ENCODE data around the gene LETM1.

DNA sequence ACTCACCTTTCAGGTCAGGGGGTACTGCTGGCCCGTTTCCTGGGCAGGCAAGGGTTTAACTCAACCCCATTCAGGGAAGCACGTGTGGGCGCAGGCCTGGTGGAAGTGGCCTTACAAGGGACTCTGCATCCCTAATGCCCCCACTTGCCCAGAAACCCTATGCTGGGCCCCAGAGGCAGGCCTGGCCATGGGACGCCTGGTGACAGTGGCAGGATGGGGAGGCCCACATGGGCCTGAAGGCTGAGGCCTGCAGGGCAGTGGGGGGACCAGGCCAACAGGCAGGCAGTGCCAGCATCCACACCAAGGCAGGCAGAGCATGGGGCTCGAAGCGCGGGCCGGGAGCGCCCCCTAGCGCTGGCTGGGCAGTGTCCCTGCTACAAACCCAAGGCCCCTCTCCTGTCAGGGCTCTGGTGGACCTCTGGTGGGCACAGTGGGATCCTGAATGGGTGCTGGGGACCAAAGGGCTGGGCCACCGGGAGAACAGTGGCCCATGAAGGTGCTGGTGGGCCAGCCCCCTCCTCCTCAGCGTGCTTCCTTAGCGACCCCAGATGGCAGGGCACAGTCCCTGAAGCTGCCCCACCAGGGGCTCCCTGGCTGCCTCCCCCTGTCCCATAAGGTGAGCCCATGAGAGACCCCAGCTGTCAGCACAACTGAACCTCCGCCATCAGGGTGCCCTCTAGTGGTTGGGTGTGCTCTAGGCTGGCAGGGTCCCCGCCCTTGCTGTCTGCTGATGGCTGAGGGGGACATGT, 46.0 kb downstream of the LETM1 start:
- TF ChIP-seq, protein P1, sequence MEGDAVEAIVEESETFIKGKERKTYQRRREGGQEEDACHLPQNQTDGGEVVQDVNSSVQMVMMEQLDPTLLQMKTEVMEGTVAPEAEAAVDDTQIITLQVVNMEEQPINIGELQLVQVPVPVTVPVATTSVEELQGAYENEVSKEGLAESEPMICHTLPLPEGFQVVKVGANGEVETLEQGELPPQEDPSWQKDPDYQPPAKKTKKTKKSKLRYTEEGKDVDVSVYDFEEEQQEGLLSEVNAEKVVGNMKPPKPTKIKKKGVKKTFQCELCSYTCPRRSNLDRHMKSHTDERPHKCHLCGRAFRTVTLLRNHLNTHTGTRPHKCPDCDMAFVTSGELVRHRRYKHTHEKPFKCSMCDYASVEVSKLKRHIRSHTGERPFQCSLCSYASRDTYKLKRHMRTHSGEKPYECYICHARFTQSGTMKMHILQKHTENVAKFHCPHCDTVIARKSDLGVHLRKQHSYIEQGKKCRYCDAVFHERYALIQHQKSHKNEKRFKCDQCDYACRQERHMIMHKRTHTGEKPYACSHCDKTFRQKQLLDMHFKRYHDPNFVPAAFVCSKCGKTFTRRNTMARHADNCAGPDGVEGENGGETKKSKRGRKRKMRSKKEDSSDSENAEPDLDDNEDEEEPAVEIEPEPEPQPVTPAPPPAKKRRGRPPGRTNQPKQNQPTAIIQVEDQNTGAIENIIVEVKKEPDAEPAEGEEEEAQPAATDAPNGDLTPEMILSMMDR (conservative IDR thresholded peaks at IDR 0.05; ENCODE audit: low read depth, low read length), result peak; percentile 95
- no peak for TF ChIP-seq EZH2 (IDR thresholded peaks at IDR 0.05; ENCODE audit: borderline replicate concordance, low read depth, low read length, poor library complexity, severe bottlenecking)

Data from A673 (cell line).